ENCODE measurements around the gene MB. TPM values are rescaled to one million over a fixed set of nuclear protein-coding genes. Genes with fewer than 3 reads are reported as not detected.

Gene MB
- total and polyA plus RNA-seq, 5 donors = 7,621 to 14,884 (median 10,770) TPM

- H3K27me3 ChIP-seq (ENCODE audit: control insufficient read depth, insufficient read depth) = no peaks in the 10 kb centered on the region
- H3K4me1 ChIP-seq (ENCODE audit: control insufficient read depth, insufficient read depth, low read length) = peaks cover 12% of the 10 kb centered on the region
- no peaks in the 10 kb centered on the region for H3K9me3 ChIP-seq (ENCODE audit: control insufficient read depth, low read length)
- intact Hi-C loops (cut with DNase I) = no loop called here
- ATAC-seq (peak; percentile 45 to 66), DNase-seq (peak; percentile 53 to 86 (median 79))
- peak overlapping the region; percentile 89 for H3K27ac ChIP-seq (ENCODE audit: low read length)
- H3K4me3 ChIP-seq (ENCODE audit: low read length) = no peak overlapping the region
- WGBS = 46% methylated on average over 13 of the region's 13 CpGs
Measured at GRCh38 chr22:35605851-35606481, 11.2 kb downstream of the MB start.

GRCh38 chr22:35605369-35605680, 11.8 kb downstream of the MB start:
- no peak for DNase-seq
- ATAC-seq = no peak
- no peaks in the 10 kb centered on the region for H3K27me3 ChIP-seq (ENCODE audit: control insufficient read depth, insufficient read depth)
- H3K27ac ChIP-seq (ENCODE audit: low read length) = peak overlapping the region; percentile 74
- intact Hi-C loops (cut with DNase I) = no loop called here
- 64% methylated on average over 2 of the region's 2 CpGs for WGBS
- no peaks in the 10 kb centered on the region for H3K9me3 ChIP-seq (ENCODE audit: control insufficient read depth, low read length)
- peaks cover 12% of the 10 kb centered on the region for H3K4me1 ChIP-seq (ENCODE audit: control insufficient read depth, insufficient read depth, low read length)
- no peak overlapping the region for H3K4me3 ChIP-seq (ENCODE audit: low read length)

GRCh38 chr22:35604621-35605368, 12.3 kb downstream of the MB start:
- no peak overlapping the region for H3K4me3 ChIP-seq (ENCODE audit: low read length)
- H3K27me3 ChIP-seq (ENCODE audit: control insufficient read depth, insufficient read depth) = no peaks in the 10 kb centered on the region
- ATAC-seq (no peak), DNase-seq (peak in 1 of 3 donors; percentile 38)
- intact Hi-C loops (cut with DNase I) = no loop called here
- 44% methylated on average over 9 of the region's 9 CpGs for WGBS
- peak overlapping the region; percentile 26 for H3K27ac ChIP-seq (ENCODE audit: low read length)
- peaks cover 12% of the 10 kb centered on the region for H3K4me1 ChIP-seq (ENCODE audit: control insufficient read depth, insufficient read depth, low read length)
- no peaks in the 10 kb centered on the region for H3K9me3 ChIP-seq (ENCODE audit: control insufficient read depth, low read length)

- ATAC-seq = peak; percentile 8 to 41
- intact Hi-C loops (cut with DNase I) = no loop called here
- Histone ChIP-seq H3K9me3 (ENCODE audit: control insufficient read depth, low read length) (no peaks in the 10 kb centered on the region), H3K4me1 (ENCODE audit: control insufficient read depth, insufficient read depth, low read length) (peaks cover 10% of the 10 kb centered on the region), H3K27me3 (ENCODE audit: control insufficient read depth, insufficient read depth) (no peaks in the 10 kb centered on the region), H3K27ac (ENCODE audit: low read length) (peak overlapping the region; percentile 37), H3K4me3 (ENCODE audit: low read length) (no peak overlapping the region)
- DNase-seq = no peak
- 49% methylated on average over 9 of the region's 9 CpGs for WGBS
Measured at GRCh38 chr22:35601743-35602615, 15.2 kb downstream of the MB start.

GRCh38 chr22:35601013-35601580, 16.0 kb downstream of the MB start:
- Histone ChIP-seq H3K4me3 (ENCODE audit: low read length) (no peak overlapping the region), H3K27ac (ENCODE audit: low read length) (no peak overlapping the region), H3K27me3 (ENCODE audit: control insufficient read depth, insufficient read depth) (no peaks in the 10 kb centered on the region), H3K9me3 (ENCODE audit: control insufficient read depth, low read length) (no peaks in the 10 kb centered on the region), H3K4me1 (ENCODE audit: control insufficient read depth, insufficient read depth, low read length) (peaks cover 6% of the 10 kb centered on the region)
- intact Hi-C loops (cut with DNase I) = no loop called here
- ATAC-seq (no peak), DNase-seq (no peak)
- WGBS = 97% methylated on average over 5 of the region's 5 CpGs

- no peak overlapping the region for H3K4me3 ChIP-seq (ENCODE audit: low read length)
- H3K9me3 ChIP-seq (ENCODE audit: control insufficient read depth, low read length) = no peaks in the 10 kb centered on the region
- H3K27me3 ChIP-seq (ENCODE audit: control insufficient read depth, insufficient read depth) = no peaks in the 10 kb centered on the region
- H3K4me1 ChIP-seq (ENCODE audit: control insufficient read depth, insufficient read depth, low read length) = peaks cover 2% of the 10 kb centered on the region
- ATAC-seq (no peak), DNase-seq (peak in 2 of 3 donors; percentile 70 to 76)
- 78% methylated on average over 12 of the region's 12 CpGs for WGBS
- intact Hi-C loops (cut with DNase I) = no loop called here
- no peak overlapping the region for H3K27ac ChIP-seq (ENCODE audit: low read length)
Measured at GRCh38 chr22:35600476-35600875, 16.7 kb downstream of the MB start.

- no peak for DNase-seq
- H3K4me1 ChIP-seq (ENCODE audit: control insufficient read depth, insufficient read depth, low read length) = peaks cover 3% of the 10 kb centered on the region
- no peaks in the 10 kb centered on the region for H3K9me3 ChIP-seq (ENCODE audit: control insufficient read depth, low read length)
- WGBS = 81% methylated on average over 4 of the region's 4 CpGs
- H3K27me3 ChIP-seq (ENCODE audit: control insufficient read depth, insufficient read depth) = no peaks in the 10 kb centered on the region
- ATAC-seq = no peak
- intact Hi-C loops (cut with DNase I) = no loop called here
- H3K4me3 ChIP-seq (ENCODE audit: low read length) = no peak overlapping the region
- no peak overlapping the region for H3K27ac ChIP-seq (ENCODE audit: low read length)
Measured at GRCh38 chr22:35599364-35599763, 17.8 kb downstream of the MB start.

GRCh38 chr22:35598396-35598710, 18.8 kb downstream of the MB start:
- no peak for ATAC-seq
- peak in 2 of 3 donors; percentile 7 to 23 for DNase-seq
- intact Hi-C loops (cut with DNase I) = no loop called here

GRCh38 chr22:35597692-35598395, 19.3 kb downstream of the MB start:
- intact Hi-C loops (cut with DNase I) = no loop called here
- H3K9me3 ChIP-seq (ENCODE audit: control insufficient read depth, low read length) = no peaks in the 10 kb centered on the region
- DNase-seq (peak in 1 of 3 donors; percentile 7), ATAC-seq (no peak)
- no peak overlapping the region for H3K4me3 ChIP-seq (ENCODE audit: low read length)
- peaks cover 3% of the 10 kb centered on the region for H3K4me1 ChIP-seq (ENCODE audit: control insufficient read depth, insufficient read depth, low read length)
- 75% methylated on average over 16 of the region's 16 CpGs for WGBS
- H3K27ac ChIP-seq (ENCODE audit: low read length) = peak overlapping the region; percentile 10
- H3K27me3 ChIP-seq (ENCODE audit: control insufficient read depth, insufficient read depth) = no peaks in the 10 kb centered on the region

More at GRCh38 chr22:35598396-35598710, 18.8 kb downstream of the MB start:
- no peaks in the 10 kb centered on the region for H3K9me3 ChIP-seq (ENCODE audit: control insufficient read depth, low read length)
- H3K4me1 ChIP-seq (ENCODE audit: control insufficient read depth, insufficient read depth, low read length) = peaks cover 3% of the 10 kb centered on the region
- H3K27me3 ChIP-seq (ENCODE audit: control insufficient read depth, insufficient read depth) = no peaks in the 10 kb centered on the region
- 90% methylated on average over 4 of the region's 4 CpGs for WGBS
- no peak overlapping the region for H3K4me3 ChIP-seq (ENCODE audit: low read length)
- no peak overlapping the region for H3K27ac ChIP-seq (ENCODE audit: low read length)

GRCh38 chr22:35596821-35597220, 20.3 kb downstream of the MB start:
- Histone ChIP-seq H3K4me3 (ENCODE audit: low read length) (no peak overlapping the region), H3K4me1 (ENCODE audit: control insufficient read depth, insufficient read depth, low read length) (peaks cover 6% of the 10 kb centered on the region), H3K27me3 (ENCODE audit: control insufficient read depth, insufficient read depth) (no peaks in the 10 kb centered on the region), H3K9me3 (ENCODE audit: control insufficient read depth, low read length) (no peaks in the 10 kb centered on the region), H3K27ac (ENCODE audit: low read length) (peak overlapping the region; percentile 25)
- ATAC-seq (peak in 1 of 2 donors; percentile 51), DNase-seq (peak; percentile 22 to 76 (median 64))
- intact Hi-C loops (cut with DNase I) = no loop called here
- 52% methylated on average over 7 of the region's 7 CpGs for WGBS
